Stimulated activated memory B cell treated with anti-CD40 and anti-IgM and Interleukin-4, amounts not matched to agents 10 μg/mL and 1 μg/mL and 100 μg/mL, for 72 hours (primary cell): Measurements from ENCODE around the gene C5.
"Not testable (repeated sequence)": the region's sequence is repeated elsewhere in the genome, so short reads cannot be mapped to it uniquely, and the experiment has no call there.

Experiments
- ATAC-seq: fragments of 150-1000 bp; cut with Tn5 transposase; 2 replicates; pipeline ENCODE4 v1.10.0; 2021
- H3K27ac Mint-ChIP-seq: one replicate; pipeline ENCODE4 v1.8.0; 2022; ENCODE audit warnings: mild to moderate bottlenecking, mixed read lengths
- H3K27me3 Mint-ChIP-seq: one replicate; pipeline ENCODE4 v1.8.0; 2022; ENCODE audit warnings: mixed read lengths
- H3K36me3 Mint-ChIP-seq: one replicate; pipeline ENCODE4 v1.8.0; 2022; ENCODE audit warnings: mixed read lengths
- H3K4me1 Mint-ChIP-seq: one replicate; pipeline ENCODE4 v1.8.0; 2022; ENCODE audit warnings: mixed read lengths
- H3K4me3 Mint-ChIP-seq: one replicate; pipeline ENCODE4 v1.8.0; 2022; ENCODE audit warnings: mild to moderate bottlenecking, moderate library complexity, mixed read lengths
- H3K9me3 Mint-ChIP-seq: one replicate; pipeline ENCODE4 v1.8.0; 2022; ENCODE audit warnings: mixed read lengths

Gene C5

DNA sequence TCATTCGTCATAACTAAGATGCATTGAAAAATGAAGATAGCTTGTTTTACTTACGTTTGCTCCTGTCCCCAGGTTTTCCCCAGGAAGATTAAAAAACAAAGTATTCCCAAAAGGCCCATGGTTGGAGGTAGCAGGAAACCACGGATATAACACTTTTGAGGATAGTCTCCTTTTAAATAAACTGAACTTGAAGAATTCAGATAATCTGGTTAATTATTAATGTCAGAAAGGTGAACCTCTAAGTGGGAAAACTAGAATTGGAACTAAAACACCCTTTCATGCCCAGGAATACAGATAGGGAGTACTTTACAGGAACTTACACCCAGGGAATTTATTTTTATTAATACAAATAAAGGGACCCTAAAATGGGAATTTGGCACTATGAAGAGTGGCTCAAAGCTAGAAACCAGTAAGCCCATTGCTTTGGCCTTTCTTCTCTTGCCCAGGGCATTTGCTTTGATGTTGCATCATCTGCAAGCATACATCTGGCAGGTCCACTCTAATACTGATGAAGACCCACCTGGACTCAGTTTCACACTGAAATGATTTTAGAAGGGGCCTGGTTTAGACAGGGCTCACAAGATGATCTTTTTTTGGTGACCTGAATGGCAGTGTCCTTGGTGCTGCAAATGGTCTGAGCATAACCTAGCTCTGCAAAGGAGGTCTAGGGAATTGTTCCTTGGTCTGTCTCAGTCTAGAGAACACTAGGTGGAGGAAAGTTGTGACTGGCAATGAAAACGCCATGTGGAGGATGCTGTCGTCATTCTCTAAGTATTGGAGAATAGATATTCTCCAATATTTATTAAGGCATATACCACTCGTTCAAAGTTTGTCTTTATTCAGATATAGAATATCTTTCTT lies at the start of gene C5:
Gene C5 (minus strand): TSS at position 148 of the 861 bp plus-strand sequence. CDS start 29 bp downstream, at position 119.
- no peak for ATAC-seq

DNA sequence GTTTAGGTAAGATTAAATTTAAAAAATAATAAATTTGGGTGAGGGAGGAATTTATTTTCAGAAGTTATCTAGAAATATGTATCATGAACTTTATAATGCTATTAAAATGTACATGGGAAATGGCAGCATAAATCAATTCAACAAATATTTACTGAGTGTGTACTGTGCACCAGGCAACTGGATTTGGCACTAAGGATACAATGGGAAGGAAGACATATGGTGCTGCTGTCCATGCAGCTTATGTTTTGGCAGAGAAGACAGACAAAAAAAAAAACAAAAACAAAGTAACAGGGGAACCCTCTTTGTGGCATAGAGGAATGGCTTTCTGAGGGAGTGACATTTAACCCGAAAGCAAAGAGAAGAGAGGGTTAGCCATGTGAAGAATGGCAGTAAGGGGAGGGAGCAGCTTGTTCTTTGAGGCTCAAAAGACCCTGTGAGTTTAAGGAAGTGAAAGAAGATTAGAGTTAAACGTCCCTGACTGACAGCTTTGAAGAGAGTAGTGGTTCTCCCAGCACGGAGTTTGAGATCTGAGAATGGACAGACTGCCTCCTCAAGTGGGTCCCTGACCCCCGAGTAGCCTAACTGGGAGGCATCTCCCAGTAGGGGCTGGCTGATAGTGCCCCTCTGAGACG lies 48.6 kb upstream of the C5 start:
- peaks cover 18% of the 10 kb centered on the region for H3K4me1 Mint-ChIP-seq

More for the DNA sequence above, at the start of gene C5:
- H3K4me1 Mint-ChIP-seq, result no peaks in the 10 kb centered on the region
- H3K27ac Mint-ChIP-seq, result no peak within 1 kb of the TSS
- no peaks in the 10 kb centered on the region for H3K9me3 Mint-ChIP-seq
- peaks cover 5% of the 10 kb centered on the region for H3K36me3 Mint-ChIP-seq
- H3K4me3 Mint-ChIP-seq, result no peak within 1 kb of the TSS
- H3K27me3 Mint-ChIP-seq, result no peaks in the 10 kb centered on the region

DNA sequence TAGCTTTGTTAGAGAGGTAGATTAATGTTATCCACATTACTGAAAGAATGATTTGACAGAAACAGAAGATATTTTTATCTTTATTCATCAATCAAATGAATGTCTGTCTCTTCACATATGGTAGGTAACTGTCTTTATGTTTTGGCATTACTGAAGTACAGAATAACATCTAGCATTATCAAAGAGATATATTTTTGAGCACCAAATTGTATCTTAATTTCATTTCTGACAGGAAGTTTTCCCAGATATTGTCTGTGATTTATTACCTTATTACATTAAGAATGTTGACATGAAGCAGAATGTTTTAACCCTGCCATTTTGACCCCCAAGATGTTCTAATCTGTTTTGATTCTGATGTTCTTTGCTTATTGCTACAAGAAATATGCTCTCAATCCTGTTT lies 45.0 kb upstream of the C5 start:
- H3K27ac Mint-ChIP-seq, result no peak overlapping the region
- peaks cover 18% of the 10 kb centered on the region for H3K4me1 Mint-ChIP-seq
- no peaks in the 10 kb centered on the region for H3K27me3 Mint-ChIP-seq
- H3K36me3 Mint-ChIP-seq, result peaks cover 53% of the 10 kb centered on the region
- no peak overlapping the region for H3K4me3 Mint-ChIP-seq
- ATAC-seq, result no peak
- no peaks in the 10 kb centered on the region for H3K9me3 Mint-ChIP-seq

More for the DNA sequence above, 48.6 kb upstream of the C5 start:
- peak; percentile 95 for ATAC-seq
- Mint-ChIP-seq H3K27me3 (no peaks in the 10 kb centered on the region), H3K36me3 (peaks cover 56% of the 10 kb centered on the region), H3K27ac (peak overlapping the region; percentile 17), H3K9me3 (peaks cover 6% of the 10 kb centered on the region), H3K4me3 (no peak overlapping the region)

DNA sequence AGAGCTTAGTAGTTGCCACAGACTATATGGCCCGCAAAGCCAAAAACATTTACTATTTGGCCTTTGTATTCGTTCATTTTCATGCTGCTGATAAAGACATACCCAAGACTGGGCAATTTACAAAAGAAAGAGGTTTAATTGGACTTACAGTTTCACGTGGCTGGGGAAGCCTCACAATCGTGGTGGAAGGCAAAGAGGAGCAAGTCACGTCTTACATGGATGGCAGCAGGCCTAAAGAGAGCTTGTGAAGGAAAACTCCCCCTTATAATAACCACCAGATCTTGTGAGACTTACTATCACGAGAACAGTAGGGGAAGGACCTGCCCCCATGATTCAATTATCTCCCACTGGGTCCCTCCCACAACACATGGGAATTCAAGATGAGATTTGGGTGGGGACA lies 40.7 kb upstream of the C5 start:
- not testable (repeated sequence) for ATAC-seq, H3K9me3 Mint-ChIP-seq, H3K27ac Mint-ChIP-seq, H3K4me3 Mint-ChIP-seq, H3K27me3 Mint-ChIP-seq
- H3K4me1 Mint-ChIP-seq, result peaks cover 20% of the 10 kb centered on the region
- peaks cover 58% of the 10 kb centered on the region for H3K36me3 Mint-ChIP-seq

DNA sequence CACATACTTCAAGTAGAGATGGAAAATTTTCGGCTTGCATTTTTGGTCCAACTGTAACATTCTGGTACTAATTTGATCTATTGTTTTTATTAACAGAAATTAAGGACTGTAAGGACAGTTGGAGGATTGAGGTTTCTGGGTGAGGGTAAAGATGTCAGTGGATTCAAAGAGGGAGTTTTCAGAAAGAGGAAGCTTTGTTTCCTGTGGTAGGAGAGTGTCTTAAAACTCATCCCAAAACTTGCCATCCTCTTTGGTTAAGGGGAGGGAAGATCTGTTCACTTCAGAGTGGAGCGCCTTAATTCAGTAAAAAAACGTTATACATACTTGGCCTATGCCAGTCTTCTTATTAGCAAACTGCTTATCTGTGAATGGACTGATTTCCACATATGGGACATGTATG lies 38.5 kb upstream of the C5 start:
- Mint-ChIP-seq H3K36me3 (peaks cover 54% of the 10 kb centered on the region), H3K9me3 (no peaks in the 10 kb centered on the region), H3K4me1 (peaks cover 26% of the 10 kb centered on the region), H3K27me3 (no peaks in the 10 kb centered on the region), H3K27ac (peak overlapping the region; percentile 73), H3K4me3 (no peak overlapping the region)
- ATAC-seq, result peak; percentile 31

DNA sequence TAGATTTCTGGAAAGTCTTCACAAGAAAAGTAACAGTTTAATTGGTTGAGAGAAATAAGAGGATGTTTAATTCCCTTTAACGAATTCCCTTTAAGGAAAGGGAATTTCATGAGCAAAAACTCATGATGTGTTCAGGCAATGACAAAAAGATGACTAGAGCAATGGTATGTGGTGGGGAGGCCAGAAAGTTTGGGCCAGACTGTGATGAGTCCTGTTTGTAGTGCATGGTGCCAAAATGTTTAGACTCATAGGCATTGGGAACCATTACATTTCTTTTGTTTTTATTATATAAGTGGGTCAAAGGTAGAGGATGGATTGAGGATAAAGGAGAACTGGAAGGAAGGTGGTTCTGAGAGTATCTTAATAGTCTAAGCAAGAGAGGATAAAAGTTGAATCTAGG lies 35.6 kb upstream of the C5 start:
- Mint-ChIP-seq H3K36me3 (peaks cover 48% of the 10 kb centered on the region), H3K4me3 (no peak overlapping the region), H3K4me1 (peaks cover 37% of the 10 kb centered on the region), H3K27me3 (no peaks in the 10 kb centered on the region), H3K9me3 (no peaks in the 10 kb centered on the region), H3K27ac (no peak overlapping the region)
- ATAC-seq, result no peak

DNA sequence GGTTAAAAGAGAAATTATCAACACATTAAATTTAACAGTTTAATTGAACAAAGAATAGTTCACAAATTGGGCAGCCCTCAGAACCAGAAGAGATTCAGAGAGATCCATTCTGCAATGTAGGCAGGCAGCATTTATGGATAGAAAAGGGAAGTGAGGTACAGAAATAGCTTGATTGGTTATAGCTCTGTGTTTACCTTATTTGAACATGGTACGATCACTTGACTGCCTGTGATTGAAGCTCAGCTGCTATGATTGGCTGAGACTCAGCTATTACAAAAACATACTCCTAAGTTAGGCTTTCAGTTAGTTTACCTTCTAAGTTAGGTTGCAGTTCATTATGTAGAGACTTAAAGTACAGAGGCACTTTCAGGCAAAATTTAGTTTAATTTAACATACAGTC lies 32.0 kb upstream of the C5 start:
- Mint-ChIP-seq H3K27ac (peak overlapping the region; percentile 49), H3K36me3 (peaks cover 38% of the 10 kb centered on the region), H3K4me3 (no peak overlapping the region), H3K4me1 (peaks cover 32% of the 10 kb centered on the region), H3K27me3 (no peaks in the 10 kb centered on the region), H3K9me3 (no peaks in the 10 kb centered on the region)
- ATAC-seq, result no peak

DNA sequence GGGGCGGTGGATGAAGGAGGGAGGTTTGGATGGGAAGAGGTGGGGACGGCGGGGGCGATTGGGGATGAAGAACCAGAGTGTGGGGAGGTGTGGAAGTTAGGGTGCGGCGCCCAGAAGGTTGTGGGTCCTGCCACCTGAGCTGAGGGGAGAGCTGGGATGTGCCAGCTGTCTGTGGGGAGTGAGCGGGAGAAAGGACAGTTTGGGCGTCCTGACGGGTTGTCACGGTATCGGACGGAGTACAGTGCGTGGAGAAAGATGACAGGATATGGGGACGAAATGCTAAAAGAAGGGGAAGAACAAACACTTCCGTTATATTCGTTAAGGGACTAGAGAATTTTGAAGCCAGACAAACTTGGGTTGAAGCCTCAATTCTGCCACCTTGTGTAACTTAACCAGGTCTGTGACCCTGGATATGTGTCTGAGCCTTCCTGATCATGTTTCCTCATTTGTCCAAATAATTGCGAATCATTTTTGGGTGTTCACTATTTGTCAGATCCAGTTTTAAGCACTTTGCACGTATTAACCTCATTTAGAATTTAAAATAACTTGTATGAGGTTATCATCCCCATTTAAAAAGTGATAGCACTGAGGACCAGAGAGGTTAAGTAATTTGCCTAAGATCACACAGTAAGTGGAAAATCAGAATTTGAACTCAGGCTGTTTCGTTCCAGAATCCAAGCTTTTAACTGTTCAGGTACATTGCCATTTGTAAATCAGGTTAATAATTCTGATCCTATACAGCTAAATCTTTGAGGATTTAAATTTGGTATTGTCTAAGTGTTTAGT lies 25.4 kb upstream of the C5 start:
- Mint-ChIP-seq H3K27me3 (no peaks in the 10 kb centered on the region), H3K4me3 (peak overlapping the region; percentile 95), H3K9me3 (no peaks in the 10 kb centered on the region), H3K36me3 (no peaks in the 10 kb centered on the region), H3K4me1 (peaks cover 54% of the 10 kb centered on the region), H3K27ac (peak overlapping the region; percentile 86)
- ATAC-seq, result peak; percentile 40

DNA sequence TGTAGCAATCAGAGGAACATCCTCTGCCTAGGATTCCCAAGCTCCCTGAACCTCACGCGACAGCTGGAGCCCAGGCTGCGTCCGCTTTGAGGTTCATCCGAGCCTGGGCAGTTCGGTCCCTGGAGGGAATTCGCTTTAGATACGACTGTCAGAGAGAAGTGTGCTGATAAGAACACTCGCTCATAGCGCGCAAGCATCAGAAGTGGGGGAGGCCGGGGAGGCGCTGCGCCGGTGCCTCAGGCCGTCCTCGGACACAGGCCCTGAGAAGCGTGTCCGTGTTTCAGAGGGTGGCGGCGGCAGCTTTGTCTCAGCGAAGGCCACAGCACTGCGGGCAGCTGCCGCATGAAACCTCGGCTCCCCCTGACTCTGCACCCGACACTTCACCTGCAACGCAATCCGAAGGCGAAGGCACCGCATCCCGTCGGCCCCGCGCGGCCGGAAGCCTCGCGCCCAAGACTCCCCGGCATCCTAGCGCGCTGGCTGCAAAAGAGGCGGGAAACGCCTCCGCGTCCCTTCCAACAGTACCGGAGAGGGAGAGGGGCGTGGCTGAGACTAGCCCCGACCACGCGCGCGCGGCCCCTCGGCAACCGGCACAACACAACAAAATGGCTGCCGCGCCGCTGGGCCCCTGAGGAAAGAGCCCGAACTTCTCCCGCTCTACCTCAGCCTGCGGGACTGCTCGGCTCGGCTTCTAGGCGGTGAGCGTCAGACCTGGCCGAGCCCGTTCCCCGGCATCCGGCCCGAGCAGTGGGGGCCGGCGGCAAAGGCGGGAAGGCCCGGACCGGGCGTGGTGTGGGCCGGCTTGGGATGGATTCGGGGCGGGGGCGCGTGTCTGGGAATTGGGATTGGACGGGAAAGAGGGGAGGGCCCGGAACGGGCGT lies 24.5 kb upstream of the C5 start, which contains the start of gene CNTRL:
Gene CNTRL (plus strand): TSS at position 586 of the 881 bp plus-strand sequence. CDS start 13,372 bp downstream, outside the sequence.
- no peaks in the 10 kb centered on the region for H3K9me3 Mint-ChIP-seq
- H3K27me3 Mint-ChIP-seq, result no peaks in the 10 kb centered on the region
- peak; percentile 88 for ATAC-seq
- H3K4me3 Mint-ChIP-seq, result peak within 1 kb of the TSS; percentile 95
- H3K36me3 Mint-ChIP-seq, result no peaks in the 10 kb centered on the region
- peak within 1 kb of the TSS; percentile 86 for H3K27ac Mint-ChIP-seq
- H3K4me1 Mint-ChIP-seq, result peaks cover 54% of the 10 kb centered on the region

DNA sequence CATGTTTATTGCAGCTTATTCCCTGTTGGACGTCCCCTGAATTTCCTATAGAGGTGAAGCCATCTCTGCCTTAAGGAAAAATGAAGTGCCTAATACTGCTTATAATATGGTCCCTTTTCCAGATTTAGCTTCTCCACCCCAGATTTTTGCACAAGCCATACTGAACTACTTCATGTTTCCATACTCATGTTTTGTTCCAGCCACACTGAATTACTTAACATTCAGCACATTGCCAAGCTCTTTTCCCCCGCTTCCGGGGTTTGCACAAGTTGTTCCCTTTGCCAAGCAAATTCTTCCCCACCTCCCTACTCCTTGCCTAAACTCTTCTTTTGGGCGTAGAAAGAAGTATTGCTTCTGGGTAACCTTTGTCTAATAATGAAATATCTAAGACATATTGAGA lies 23.0 kb upstream of the C5 start:
- peak overlapping the region; percentile 50 for H3K4me3 Mint-ChIP-seq
- ATAC-seq, result no peak
- peaks cover 47% of the 10 kb centered on the region for H3K4me1 Mint-ChIP-seq
- no peaks in the 10 kb centered on the region for H3K27me3 Mint-ChIP-seq
- peak overlapping the region; percentile 86 for H3K27ac Mint-ChIP-seq
- H3K9me3 Mint-ChIP-seq, result peaks cover 3% of the 10 kb centered on the region
- H3K36me3 Mint-ChIP-seq, result peaks cover 5% of the 10 kb centered on the region

DNA sequence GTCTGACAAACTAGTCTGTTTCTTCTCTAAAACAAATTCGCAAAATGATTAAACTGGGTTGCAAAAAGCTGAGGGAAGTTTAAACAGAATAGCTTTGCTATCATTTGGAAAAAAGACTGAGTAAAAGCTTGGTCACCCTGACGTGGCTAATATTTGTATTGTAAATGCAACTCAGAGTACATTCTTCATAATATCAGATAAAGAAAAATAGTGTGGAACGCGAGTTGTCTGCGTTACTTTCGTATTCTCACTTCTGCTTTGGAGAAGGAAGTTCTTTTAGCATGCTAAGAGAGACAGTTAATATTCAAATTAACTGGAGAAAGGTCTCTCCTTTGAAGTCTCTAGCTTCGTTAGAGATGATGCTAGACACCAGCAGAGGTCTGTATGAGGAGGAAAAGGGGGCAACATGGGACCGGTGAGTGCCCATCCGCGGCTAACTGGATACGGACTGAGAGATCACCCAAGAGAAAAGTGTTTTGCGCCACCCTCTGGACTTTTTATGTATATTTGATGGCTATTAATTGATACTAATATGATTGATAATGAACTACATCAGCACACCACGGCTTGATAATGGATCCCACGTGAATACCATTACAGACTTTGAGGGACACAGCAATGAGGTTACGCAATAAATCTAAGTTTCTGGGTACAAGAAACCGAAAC lies 21.8 kb upstream of the C5 start:
- Mint-ChIP-seq H3K9me3 (peaks cover 8% of the 10 kb centered on the region), H3K27ac (peak overlapping the region; percentile 86), H3K27me3 (no peaks in the 10 kb centered on the region), H3K4me1 (peaks cover 41% of the 10 kb centered on the region), H3K4me3 (peak overlapping the region; percentile 86), H3K36me3 (peaks cover 16% of the 10 kb centered on the region)
- peak; percentile 79 for ATAC-seq

DNA sequence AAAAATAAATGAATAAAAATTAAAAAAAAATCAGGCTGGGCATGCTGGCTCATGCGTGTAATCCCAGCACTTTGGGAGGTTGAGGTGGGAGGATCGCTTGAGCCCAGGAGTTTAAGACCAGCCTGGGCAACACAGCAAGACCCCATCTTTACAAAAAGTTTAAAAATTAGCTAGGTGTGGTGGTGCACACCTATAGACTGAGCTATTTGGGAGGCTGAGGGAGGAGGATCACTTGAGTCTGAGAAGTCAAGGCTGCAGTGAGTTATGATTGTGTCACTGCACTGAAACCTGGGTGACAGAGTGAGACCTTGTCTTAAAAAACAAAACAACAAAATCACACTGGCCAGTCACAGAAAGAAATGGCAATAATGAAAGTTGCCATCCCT lies 21.3 kb upstream of the C5 start:
- H3K4me1 Mint-ChIP-seq, result peaks cover 36% of the 10 kb centered on the region
- H3K27ac Mint-ChIP-seq, result peak overlapping the region; percentile 86
- ATAC-seq, result peak; percentile 15
- H3K4me3 Mint-ChIP-seq, result peak overlapping the region; percentile 86
- H3K36me3 Mint-ChIP-seq, result peaks cover 17% of the 10 kb centered on the region
- peaks cover 8% of the 10 kb centered on the region for H3K9me3 Mint-ChIP-seq
- H3K27me3 Mint-ChIP-seq, result no peaks in the 10 kb centered on the region

DNA sequence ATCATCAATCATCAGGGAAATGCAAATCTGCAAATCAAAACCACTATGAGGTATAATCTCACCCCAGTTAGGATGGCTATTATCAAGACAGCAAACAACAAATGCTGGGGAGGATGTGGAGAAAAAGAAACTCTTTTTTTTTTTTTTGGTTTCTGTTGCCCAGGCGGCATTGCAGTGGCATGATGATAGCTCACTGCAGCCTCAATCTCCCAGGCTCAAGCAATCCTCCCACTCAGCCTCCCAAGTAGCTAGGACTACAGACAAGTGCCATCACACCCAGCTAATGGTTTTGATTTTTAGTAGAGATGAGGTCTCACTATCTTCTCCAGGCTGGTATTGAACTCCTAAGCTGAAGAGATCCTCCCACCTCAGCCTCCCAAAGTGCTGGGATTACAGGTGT lies 19.3 kb upstream of the C5 start:
- peaks cover 28% of the 10 kb centered on the region for H3K4me1 Mint-ChIP-seq
- peaks cover 17% of the 10 kb centered on the region for H3K36me3 Mint-ChIP-seq
- no peak overlapping the region for H3K4me3 Mint-ChIP-seq
- ATAC-seq, result no peak
- no peaks in the 10 kb centered on the region for H3K27me3 Mint-ChIP-seq
- H3K9me3 Mint-ChIP-seq, result peaks cover 8% of the 10 kb centered on the region
- H3K27ac Mint-ChIP-seq, result peak overlapping the region; percentile 17

DNA sequence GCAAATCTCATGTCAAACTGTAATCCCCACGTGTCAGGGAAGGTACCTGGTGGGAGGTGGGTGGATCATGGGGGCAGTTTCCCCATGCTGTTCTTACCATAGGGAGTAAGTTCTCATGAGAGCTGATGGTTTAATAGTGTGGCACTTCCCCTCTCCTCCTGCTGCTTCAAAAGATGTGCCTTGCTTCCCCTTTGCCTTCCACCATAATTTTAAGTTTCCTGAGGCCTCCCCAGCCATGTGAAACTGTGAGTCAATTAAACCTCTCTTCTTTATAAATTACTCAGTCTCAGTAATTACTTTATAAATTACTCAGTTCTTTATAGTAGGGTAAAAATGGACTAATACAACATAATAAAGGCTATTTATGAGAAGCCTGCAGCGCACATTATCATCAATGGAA lies 17.6 kb upstream of the C5 start:
- no peak for ATAC-seq

More for the DNA sequence above, 17.6 kb upstream of the C5 start:
- Mint-ChIP-seq H3K36me3 (peaks cover 17% of the 10 kb centered on the region), H3K4me1 (peaks cover 14% of the 10 kb centered on the region), H3K9me3 (peaks cover 8% of the 10 kb centered on the region), H3K4me3 (no peak overlapping the region), H3K27me3 (no peaks in the 10 kb centered on the region), H3K27ac (no peak overlapping the region)
